ENCODE data around the gene FPGS. TPM values are rescaled to one million over a fixed set of nuclear protein-coding genes. Genes with fewer than 3 reads are reported as not detected.

FPGS gene
- total and polyA plus RNA-seq, 3 donors from 2014 or later, result 37.9 to 105 (median 99.3) TPM

DNA sequence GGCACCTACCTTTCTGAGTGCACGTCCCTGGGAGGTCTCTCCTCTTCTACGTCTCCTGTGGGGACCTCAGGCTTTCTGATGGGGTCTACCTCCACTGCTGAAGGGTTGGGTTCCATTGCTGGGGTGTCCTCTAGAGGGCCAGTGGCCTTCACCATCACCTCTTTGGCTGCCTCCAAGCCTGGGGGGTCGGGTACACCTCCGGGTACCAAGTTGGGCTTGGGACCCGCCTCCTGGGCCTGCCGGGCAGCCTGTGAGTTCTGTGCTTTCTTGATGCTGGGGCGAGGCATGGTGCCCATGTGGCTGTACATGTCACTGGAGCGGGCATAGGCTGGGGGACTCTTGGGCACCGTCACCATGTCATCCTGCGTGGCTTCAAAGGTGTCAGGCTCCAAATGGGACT, 28.7 kb upstream of the FPGS start:
- Histone ChIP-seq H3K4me3 (no peak overlapping the region), H3K27ac (no peak overlapping the region), H3K27me3 (no peaks in the 10 kb centered on the region), H3K9me3 (no peaks in the 10 kb centered on the region), H3K36me3 (ENCODE audit: low read depth, missing control alignments) (no peaks in the 10 kb centered on the region), H3K4me1 (peaks cover 11% of the 10 kb centered on the region)
- DNase-seq, result no peak
- WGBS, 2 donors, result 82 to 92% methylated on average over 4 to 10 of the region's 10 CpGs
- intact Hi-C loops (cut with DNase I; ENCODE audit: low total_unique reads), result no loop called here
- TF ChIP-seq, protein P1, sequence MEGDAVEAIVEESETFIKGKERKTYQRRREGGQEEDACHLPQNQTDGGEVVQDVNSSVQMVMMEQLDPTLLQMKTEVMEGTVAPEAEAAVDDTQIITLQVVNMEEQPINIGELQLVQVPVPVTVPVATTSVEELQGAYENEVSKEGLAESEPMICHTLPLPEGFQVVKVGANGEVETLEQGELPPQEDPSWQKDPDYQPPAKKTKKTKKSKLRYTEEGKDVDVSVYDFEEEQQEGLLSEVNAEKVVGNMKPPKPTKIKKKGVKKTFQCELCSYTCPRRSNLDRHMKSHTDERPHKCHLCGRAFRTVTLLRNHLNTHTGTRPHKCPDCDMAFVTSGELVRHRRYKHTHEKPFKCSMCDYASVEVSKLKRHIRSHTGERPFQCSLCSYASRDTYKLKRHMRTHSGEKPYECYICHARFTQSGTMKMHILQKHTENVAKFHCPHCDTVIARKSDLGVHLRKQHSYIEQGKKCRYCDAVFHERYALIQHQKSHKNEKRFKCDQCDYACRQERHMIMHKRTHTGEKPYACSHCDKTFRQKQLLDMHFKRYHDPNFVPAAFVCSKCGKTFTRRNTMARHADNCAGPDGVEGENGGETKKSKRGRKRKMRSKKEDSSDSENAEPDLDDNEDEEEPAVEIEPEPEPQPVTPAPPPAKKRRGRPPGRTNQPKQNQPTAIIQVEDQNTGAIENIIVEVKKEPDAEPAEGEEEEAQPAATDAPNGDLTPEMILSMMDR (IDR thresholded peaks at IDR 0.05), result no peak
- no peak for TF ChIP-seq POLR2A (IDR thresholded peaks at IDR 0.05)

DNA sequence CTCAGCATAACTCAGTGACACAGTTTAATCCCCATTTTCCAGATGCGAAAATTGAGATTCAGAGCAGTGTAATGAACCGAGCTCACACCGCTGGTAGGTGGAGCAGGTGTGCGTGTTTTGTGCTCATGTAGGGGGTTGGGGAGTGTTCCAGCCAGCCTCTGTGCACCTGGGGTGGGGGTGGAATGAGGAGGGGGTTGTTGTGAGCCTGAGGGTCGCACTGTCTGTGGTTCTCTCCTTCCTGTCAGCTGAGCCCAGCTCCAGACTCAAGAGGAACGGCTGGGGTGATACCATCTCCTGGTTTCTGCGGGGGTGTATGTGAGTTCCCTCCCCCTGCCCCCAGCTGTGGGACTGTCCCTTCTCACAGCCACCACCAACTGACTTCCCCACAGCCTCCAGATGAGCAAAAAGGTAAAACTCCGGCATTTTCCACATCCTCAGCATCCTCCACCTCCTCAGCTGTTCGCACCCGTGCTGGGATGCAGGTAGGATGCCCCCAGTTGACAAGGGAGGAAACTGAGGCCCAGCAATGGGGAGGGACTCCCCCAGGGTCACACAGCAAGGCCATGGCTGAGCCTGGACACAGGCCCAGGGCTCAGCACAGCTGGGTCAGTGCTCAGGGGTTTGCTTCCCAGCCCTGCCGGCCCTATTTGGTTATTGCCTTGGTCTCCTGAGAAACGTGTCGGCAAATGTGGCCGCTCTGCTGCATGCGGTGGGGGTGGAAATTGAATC, 26.3 kb upstream of the FPGS start:
- intact Hi-C loops (cut with DNase I; ENCODE audit: low total_unique reads), result no loop called here
- H3K27ac ChIP-seq, result no peak overlapping the region
- H3K4me1 ChIP-seq, result peaks cover 4% of the 10 kb centered on the region
- no peak overlapping the region for H3K4me3 ChIP-seq
- no peaks in the 10 kb centered on the region for H3K9me3 ChIP-seq
- TF ChIP-seq, protein P1 (IDR thresholded peaks at IDR 0.05), result no peak
- WGBS, 2 donors, result 66 to 78% methylated on average over 14 to 15 of the region's 15 CpGs
- H3K36me3 ChIP-seq (ENCODE audit: low read depth, missing control alignments), result no peaks in the 10 kb centered on the region
- DNase-seq, result no peak
- no peaks in the 10 kb centered on the region for H3K27me3 ChIP-seq

DNA sequence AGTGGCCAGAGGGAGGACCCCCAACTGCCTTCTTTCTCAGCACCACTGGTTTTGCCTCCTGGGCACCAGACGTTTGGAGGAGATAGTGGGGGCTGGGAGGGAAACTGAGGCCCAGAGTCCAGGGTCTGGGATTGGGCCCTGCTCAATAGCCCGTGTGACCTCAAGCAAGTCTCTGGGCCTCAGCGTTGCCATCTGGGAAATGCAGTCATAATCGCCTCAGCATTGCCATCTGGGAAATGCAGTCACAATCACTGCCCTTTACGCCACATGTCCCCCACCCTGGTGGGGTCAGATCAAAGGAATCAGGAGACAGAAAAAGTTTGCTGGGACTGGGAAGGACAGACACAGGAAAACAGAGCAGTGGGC, 25.8 kb upstream of the FPGS start:
- no peak for DNase-seq
- no peak overlapping the region for H3K27ac ChIP-seq
- H3K4me1 ChIP-seq, result peaks cover 4% of the 10 kb centered on the region
- WGBS, 2 donors, result 72 to 80% methylated on average over 4 to 5 of the region's 5 CpGs
- no peaks in the 10 kb centered on the region for H3K36me3 ChIP-seq (ENCODE audit: low read depth, missing control alignments)
- TF ChIP-seq POLR2A (IDR thresholded peaks at IDR 0.05), result no peak
- TF ChIP-seq, protein P1 (IDR thresholded peaks at IDR 0.05), result no peak
- intact Hi-C loops (cut with DNase I; ENCODE audit: low total_unique reads), result no loop called here
- H3K9me3 ChIP-seq, result no peaks in the 10 kb centered on the region
- H3K27me3 ChIP-seq, result no peaks in the 10 kb centered on the region
- no peak overlapping the region for H3K4me3 ChIP-seq

DNA sequence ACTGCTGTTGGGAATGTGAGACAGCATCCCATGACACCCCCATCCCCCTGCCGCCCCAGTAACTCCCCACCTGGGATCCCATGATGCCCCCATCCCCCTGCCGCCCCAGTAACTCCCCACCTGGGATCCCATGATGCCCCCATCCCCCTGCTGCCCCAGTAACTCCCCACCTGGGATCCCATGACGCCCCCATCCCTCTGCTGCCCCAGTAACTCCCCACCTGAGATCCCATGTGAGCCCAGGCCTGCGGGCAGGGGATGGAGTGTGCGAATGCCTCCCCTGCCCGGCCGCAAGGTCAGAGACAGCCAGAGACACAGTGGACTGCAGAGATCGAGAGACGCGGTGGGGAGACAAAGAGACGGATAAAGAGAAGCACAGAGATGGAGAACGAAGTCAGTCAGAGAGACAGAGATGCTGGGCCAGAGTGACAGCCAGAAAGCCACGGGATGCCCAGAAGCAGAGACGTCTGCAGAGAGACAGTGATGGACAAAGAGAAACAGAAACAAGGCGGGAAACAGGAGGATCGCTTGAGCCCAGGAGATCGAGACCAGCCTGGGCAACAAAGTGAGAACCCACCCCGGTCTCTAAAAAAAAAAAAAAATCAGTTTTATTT, 25.2 kb upstream of the FPGS start:
- intact Hi-C loops (cut with DNase I; ENCODE audit: low total_unique reads), result no loop called here
- WGBS, 2 donors, result 75 to 89% methylated on average over 17 to 18 of the region's 18 CpGs
- Histone ChIP-seq H3K27ac (no peak overlapping the region), H3K9me3 (no peaks in the 10 kb centered on the region), H3K4me1 (peaks cover 4% of the 10 kb centered on the region), H3K36me3 (ENCODE audit: low read depth, missing control alignments) (no peaks in the 10 kb centered on the region), H3K27me3 (no peaks in the 10 kb centered on the region), H3K4me3 (no peak overlapping the region)
- TF ChIP-seq, protein P1 (IDR thresholded peaks at IDR 0.05), result no peak
- no peak for TF ChIP-seq POLR2A (IDR thresholded peaks at IDR 0.05)
- no peak for DNase-seq

Data from testis (tissue), 3 donors.